HT1080 (cell line): ENCODE results near the gene ACADM. TPM values are rescaled to one million over a fixed set of nuclear protein-coding genes. Genes with fewer than 3 reads are reported as not detected.
"Not testable (repeated sequence)": the region's sequence is repeated elsewhere in the genome, so short reads cannot be mapped to it uniquely, and the experiment has no call there.

Experiments used
- DNase-seq: peaks from one replicate; pipeline ENCODE4 v3.0.0-alpha.2; 2015; ENCODE audit warnings: low read depth
- small RNA-seq: library from RNA; depleted of rRNA; stranded (forward); fragments of <200 nt; gene quantifications from one replicate; pipeline ENCODE3, GENCODE V24; 2014
- total RNA-seq: library from RNA; depleted of rRNA; stranded (reverse); fragments of >200 nt; shearing (Covaris generic); gene quantifications from 2 replicates; pipeline ENCODE4 v1.2.3, GENCODE V29; 2014; rRNA removed

Gene ACADM
- total RNA-seq, 1 experiment from 2014 or later: 45.1 TPM

DNA sequence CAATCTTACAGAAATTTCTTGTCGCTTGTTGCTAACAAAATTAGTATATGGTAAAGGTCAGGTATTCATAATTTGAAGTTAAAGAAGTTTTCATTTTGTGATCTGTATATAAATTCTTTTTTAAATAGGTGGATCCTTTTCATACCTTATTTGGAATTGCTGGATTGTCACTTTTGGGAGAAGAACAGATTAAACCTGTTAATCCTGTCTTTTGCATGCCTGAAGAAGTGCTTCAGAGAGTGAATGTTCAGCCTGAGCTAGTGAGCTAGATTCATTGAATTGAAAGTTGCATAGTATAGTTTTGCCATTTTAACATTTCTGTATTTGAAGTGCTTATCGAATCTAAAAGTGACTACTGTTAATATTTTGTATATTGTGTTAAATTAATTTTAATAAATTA, 69.9 kb downstream of the ACADM start:
- no peak for DNase-seq

DNA sequence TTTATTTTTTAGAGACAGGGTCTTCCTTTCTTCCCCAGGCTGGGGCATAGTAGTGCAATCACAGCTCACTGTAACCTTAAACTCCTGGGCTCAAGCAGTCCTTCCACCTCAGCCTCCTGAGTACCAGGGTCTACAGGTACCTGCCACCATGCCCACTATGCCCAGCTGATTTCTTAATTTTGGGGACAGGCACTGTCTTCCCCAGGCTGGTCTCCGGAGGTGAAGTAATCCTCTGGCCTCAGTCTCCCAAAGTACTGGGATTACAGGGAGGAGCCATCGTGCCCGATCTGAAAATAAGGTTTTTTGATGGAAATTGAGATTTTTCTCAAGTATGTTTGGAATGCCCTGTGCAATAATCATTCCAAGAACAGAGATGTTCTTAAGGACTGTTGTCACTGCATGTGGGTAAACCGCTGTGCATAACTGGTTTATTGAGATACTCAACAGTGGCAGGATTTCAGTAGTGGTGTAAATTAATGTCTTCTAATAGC, 71.2 kb downstream of the ACADM start:
- no peak for DNase-seq

DNA sequence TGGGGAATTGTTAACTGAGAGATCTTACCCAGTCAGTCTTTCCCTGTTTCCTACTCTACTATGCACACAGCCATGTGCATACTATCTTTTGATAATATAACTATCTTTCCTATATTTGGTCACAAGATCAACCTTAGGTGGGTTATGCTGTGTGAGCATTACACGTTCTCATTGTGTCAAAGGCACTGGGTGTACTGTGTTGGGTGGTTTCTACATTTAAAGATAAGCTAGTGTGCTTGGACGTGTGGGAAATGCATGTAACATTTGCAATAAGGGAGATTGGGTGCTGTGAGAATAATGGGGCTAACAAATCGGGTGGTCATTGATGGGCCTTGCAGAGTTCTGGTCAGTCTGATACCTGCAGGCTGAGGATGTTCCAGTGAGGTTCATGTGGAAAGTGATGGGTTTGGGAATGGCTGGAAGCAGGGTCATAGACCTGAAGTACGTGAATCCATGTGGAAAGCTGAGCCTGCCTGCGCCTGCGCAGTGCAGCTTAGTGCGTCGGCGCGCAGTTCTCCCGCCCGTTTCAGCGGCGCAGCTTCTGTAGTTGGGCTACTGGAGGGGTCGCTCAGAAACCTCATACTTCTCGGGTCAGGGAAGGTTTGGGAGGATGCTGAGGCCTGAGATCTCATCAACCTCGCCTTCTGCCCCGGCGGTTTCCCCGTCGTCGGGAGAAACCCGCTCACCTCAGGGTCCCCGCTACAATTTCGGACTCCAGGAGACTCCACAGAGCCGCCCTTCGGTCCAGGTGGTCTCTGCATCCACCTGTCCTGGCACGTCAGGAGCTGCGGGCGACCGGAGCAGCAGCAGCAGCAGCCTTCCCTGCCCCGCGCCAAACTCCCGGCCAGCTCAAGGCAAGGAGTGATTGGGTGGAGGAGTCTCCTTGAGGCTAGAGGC, 72.1 kb downstream of the ACADM start, which contains the start of gene MSH4:
Gene MSH4, plus strand, starts transcription at position 507 of the 897 bp plus-strand sequence. Its CDS starts 104 bp downstream, at position 611.
- DNase-seq: no peak

- DNase-seq: no peak
Observed at GRCh38 chr1:75797273-75797588, 72.7 kb downstream of the ACADM start.

GRCh38 chr1:75797606-75798216, 73.2 kb downstream of the ACADM start:
- no peak for DNase-seq

- DNase-seq: not testable (repeated sequence)
Observed at GRCh38 chr1:75801480-75801879, 77.0 kb downstream of the ACADM start.

- no peak for DNase-seq
Observed at GRCh38 chr1:75808921-75809320, 84.4 kb downstream of the ACADM start.

GRCh38 chr1:75810113-75810512, 85.6 kb downstream of the ACADM start:
- DNase-seq: not testable (repeated sequence)

GRCh38 chr1:75811211-75811981, 86.9 kb downstream of the ACADM start:
- DNase-seq: peak; percentile 68

DNA sequence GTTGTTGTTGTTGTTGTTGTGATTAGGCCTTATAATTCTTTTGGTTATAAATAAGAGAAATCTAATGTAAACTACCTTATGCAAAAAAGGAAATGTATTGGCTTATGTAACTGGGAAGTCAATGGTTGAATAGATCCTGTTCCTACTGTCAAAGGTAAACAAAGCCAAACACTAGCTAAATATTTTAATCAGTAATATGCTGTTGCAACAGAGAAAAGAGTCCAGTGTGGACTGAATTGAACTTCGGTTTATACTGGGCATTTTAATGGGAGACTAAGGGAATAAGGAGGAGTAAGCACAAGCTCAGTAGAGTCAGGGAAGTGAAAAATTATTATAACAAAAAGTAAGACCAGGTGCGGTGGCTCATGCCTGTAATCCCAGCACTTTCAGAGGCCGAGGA, 87.6 kb downstream of the ACADM start:
- DNase-seq: no peak

Small RNA genes within 50 kb of the gene (small RNA-seq; reads per million reads assigned to genes)
- gene SNORD45A: not detected
- not detected for gene SNORD45B
- not detected for gene SNORD45C

Other genes with a start within 250 kb of the ACADM start
- gene SLC44A5, start 113.6 kb upstream of the ACADM start, total RNA-seq: 0.53 and 0.61 TPM in 2 replicates
- gene RABGGTB, start 61.5 kb downstream of the ACADM start, total RNA-seq: 135 and 136 TPM in 2 replicates
- 0.13 TPM in 1 of 2 replicates, not detected in the other for gene MSH4, start 72.2 kb downstream of the ACADM start, total RNA-seq
- gene ASB17, start 207.7 kb downstream of the ACADM start, total RNA-seq: not detected in 2 replicates